Testis (tissue), 3 donors: ENCODE measurements around the gene ABCC4. TPM values are rescaled to one million over a fixed set of nuclear protein-coding genes. Genes with fewer than 3 reads are reported as not detected.
"Not testable (repeated sequence)": the region's sequence is repeated elsewhere in the genome, so short reads cannot be mapped to it uniquely, and the experiment has no call there.

Experiments
- DNase-seq: peaks from one replicate; pipeline ENCODE4 v3.0.0-alpha.2; 2019
- H3K27ac ChIP-seq, 2 donors: fragments of 200-600 bp; sonication (generic); one replicate each; pipeline ENCODE4 v1.5.1; 2019
- H3K27me3 ChIP-seq: fragments of 200-600 bp; sonication (generic); one replicate; pipeline ENCODE4 v1.5.1; 2019
- H3K36me3 ChIP-seq: fragments of 200-600 bp; sonication (generic); one replicate; pipeline ENCODE4 v1.5.1; 2017; ENCODE audit warnings: low read depth; ENCODE audit errors: missing control alignments
- H3K4me1 ChIP-seq: fragments of 200-600 bp; sonication (generic); one replicate; pipeline ENCODE4 v1.5.1; 2019
- H3K4me3 ChIP-seq, 2 donors: fragments of 200-600 bp; sonication (generic); one replicate each; pipeline ENCODE4 v1.5.1; 2017 to 2019
- H3K9me3 ChIP-seq: fragments of 200-600 bp; sonication (generic); one replicate; pipeline ENCODE4 v1.5.1; 2017
- CTCF ChIP-seq, 3 experiments: fragments of 450-650 bp in 2 of 3; fragments of 200-600 bp in 1 of 3; sonication (generic) in 1 of 3; IDR thresholded peaks; one replicate each; pipeline ENCODE4 v1.5.1; 2016 to 2019; ENCODE audit warnings: antibody characterized with exemption in 3 of 3, mild to moderate bottlenecking in 2 of 3, moderate library complexity in 1 of 3
- POLR2A ChIP-seq: fragments of 450-650 bp; IDR thresholded peaks from one replicate; pipeline ENCODE4 v1.6.1; 2017; ENCODE audit warnings: antibody characterized with exemption, mild to moderate bottlenecking, moderate library complexity
- WGBS, 2 donors: methylation state at CpG; one replicate each; pipeline ENCODE4 v1.1.5; 2018; 5-methylcytosine and 5-hydroxymethylcytosine counted together
- intact Hi-C: fragments of 100-400 bp; cut with DNase I; formaldehyde crosslinking; loops from one replicate; pipeline ENCODE4 v1.15.1; 2023; ENCODE audit warnings: low total_unique reads
- polyA plus RNA-seq: library from polyadenylated mRNA; stranded (reverse); fragments of 350-450 nt; fragmentation: Illumina TruSeq; extraction: RNeasy Lipid Tissue Mini Kit (QIAGEN cat#74804); gene quantifications from one replicate; pipeline ENCODE4 v1.2.3, GENCODE V29; 2014; ENCODE audit warnings: low read depth, low replicate concordance; ENCODE audit not compliant: insufficient read depth
- total RNA-seq, 2 donors: library from RNA; depleted of rRNA; stranded (reverse); fragments of >200 nt; gene quantifications; one replicate each; pipeline ENCODE4 v1.2.3, GENCODE V29; 2016

Gene ABCC4
- total and polyA plus RNA-seq, 3 donors from 2014 or later: 11.0 to 23.5 (median 14.9) TPM

- WGBS, 2 donors: 74 to 90% methylated on average over 3 of the region's 3 CpGs
- no peak overlapping the region for H3K4me3 ChIP-seq
- peaks cover 5% of the 10 kb centered on the region for H3K4me1 ChIP-seq
- H3K9me3 ChIP-seq: no peaks in the 10 kb centered on the region
- no peak for TF ChIP-seq CTCF (IDR thresholded peaks at IDR 0.05)
- no peak for TF ChIP-seq POLR2A
- H3K27ac ChIP-seq: no peak overlapping the region
- H3K27me3 ChIP-seq: no peaks in the 10 kb centered on the region
- no peaks in the 10 kb centered on the region for H3K36me3 ChIP-seq
- intact Hi-C loops: no loop called here
- DNase-seq: no peak
Observed at GRCh38 chr13:95269756-95270155, 31.5 kb downstream of the ABCC4 start.

GRCh38 chr13:95268343-95269065 is 32.7 kb downstream of the ABCC4 start:
- H3K4me3 ChIP-seq, intact Hi-C loops, H3K9me3 ChIP-seq, H3K27me3 ChIP-seq, H3K4me1 ChIP-seq, DNase-seq, H3K27ac ChIP-seq, H3K36me3 ChIP-seq: not testable (repeated sequence)
- 92 to 95% methylated on average over 16 of the region's 16 CpGs for WGBS, 2 donors

DNA sequence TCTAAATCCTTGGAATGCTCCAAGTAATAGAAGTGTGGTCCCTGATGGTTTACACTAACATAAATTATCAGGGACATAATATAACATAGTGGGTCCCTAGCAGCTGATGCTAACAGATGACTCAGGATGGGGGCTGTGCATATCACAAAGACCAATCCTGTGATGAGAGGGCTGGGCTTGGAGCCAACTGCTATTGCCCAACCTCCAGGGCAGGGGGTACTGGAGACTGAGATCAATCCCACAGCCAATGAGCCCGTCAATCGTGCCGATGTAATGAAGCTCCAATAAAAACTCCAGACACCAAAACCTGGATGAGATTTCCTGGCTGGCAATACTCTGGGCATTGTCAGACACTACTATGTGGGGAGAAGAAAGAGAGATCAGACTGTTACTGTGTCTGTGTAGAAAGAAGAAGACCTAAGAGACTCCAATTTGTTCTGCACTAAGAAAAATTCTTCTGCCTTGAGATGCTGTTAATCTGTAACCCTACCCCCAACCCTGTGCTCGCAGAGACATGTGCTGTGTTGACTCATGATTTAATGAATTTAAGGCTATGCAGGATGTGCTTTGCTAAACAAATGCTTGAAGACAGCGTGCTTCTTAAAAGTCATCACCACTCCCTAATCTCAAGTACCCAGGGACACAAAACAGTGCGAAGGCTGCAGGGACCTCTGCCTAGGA is 33.4 kb downstream of the ABCC4 start:
- H3K27ac ChIP-seq: no peak overlapping the region
- DNase-seq: no peak
- 80 to 86% methylated on average over 6 of the region's 6 CpGs for WGBS, 2 donors

DNA sequence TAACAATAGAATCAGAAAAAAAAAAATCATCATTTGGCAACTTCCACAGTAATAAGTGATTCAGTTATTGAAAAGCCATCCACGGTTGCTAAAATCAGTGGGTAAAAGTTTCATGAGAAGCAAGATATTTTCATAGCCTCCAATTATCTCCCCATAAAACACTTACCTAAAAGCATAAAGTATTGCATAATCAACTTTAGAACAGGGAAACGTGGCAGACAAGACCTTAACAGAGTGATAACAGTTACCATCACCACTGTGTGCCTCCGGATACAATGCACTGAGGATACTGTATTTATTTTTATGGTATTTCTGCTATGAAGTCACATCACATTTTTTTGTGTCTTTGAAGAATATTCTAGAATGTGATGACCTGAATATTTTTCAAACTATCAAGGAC is 37.0 kb downstream of the ABCC4 start:
- no peaks in the 10 kb centered on the region for H3K36me3 ChIP-seq
- TF ChIP-seq CTCF (IDR thresholded peaks at IDR 0.05) (no peak), POLR2A (no peak)
- no peaks in the 10 kb centered on the region for H3K9me3 ChIP-seq
- H3K4me1 ChIP-seq: no peaks in the 10 kb centered on the region
- no peak overlapping the region for H3K4me3 ChIP-seq
- WGBS, 2 donors: 83 to 89% methylated on average over 3 of the region's 3 CpGs
- no peaks in the 10 kb centered on the region for H3K27me3 ChIP-seq
- intact Hi-C loops: no loop called here
- H3K27ac ChIP-seq: no peak overlapping the region
- DNase-seq: no peak

More for the DNA sequence above, 33.4 kb downstream of the ABCC4 start:
- H3K4me3 ChIP-seq: no peak overlapping the region
- TF ChIP-seq POLR2A (no peak), CTCF (IDR thresholded peaks at IDR 0.05) (no peak)
- peaks cover 5% of the 10 kb centered on the region for H3K4me1 ChIP-seq
- H3K36me3 ChIP-seq: no peaks in the 10 kb centered on the region
- no peaks in the 10 kb centered on the region for H3K9me3 ChIP-seq
- H3K27me3 ChIP-seq: no peaks in the 10 kb centered on the region
- intact Hi-C loops: no loop called here

DNA sequence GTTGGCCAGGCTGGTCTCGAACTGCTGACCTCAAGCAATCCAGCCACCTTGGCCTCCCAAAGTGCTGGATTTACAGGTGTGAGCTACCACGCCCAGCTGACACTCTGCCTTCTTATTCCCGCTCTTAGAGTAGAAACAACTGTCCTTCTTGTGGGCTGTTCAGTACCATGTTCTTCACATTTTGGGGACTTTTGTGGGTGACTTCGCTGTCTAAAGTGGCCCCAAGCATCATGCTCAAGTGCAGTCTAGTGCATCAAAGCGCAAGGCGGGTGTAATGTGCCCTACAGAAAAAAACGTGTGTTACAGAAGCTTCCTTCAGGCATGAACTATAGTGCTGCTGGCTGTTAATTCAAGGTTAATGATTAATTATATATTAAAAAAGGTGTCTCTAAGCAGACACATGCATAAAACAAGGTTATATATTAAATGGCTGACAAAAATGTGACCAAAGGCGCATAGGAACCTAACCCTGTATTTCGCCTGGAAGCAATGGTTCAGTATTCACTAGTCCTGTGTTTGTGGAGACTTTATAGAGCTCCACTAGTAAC is 38.3 kb downstream of the ABCC4 start:
- no peak for DNase-seq
- H3K27ac ChIP-seq: no peak overlapping the region
- WGBS, 2 donors: 96% methylated on average over 9 of the region's 9 CpGs
- H3K9me3 ChIP-seq: no peaks in the 10 kb centered on the region
- no peaks in the 10 kb centered on the region for H3K27me3 ChIP-seq
- intact Hi-C loops: no loop called here
- H3K36me3 ChIP-seq: no peaks in the 10 kb centered on the region
- H3K4me3 ChIP-seq: no peak overlapping the region
- TF ChIP-seq CTCF (IDR thresholded peaks at IDR 0.05) (no peak), POLR2A (no peak)
- no peaks in the 10 kb centered on the region for H3K4me1 ChIP-seq
